Thyroid gland (tissue), 4 donors: ENCODE measurements around the gene PXMP4. TPM values are rescaled to one million over a fixed set of nuclear protein-coding genes. Genes with fewer than 3 reads are reported as not detected.

Experiments used
- DNase-seq, 2 donors: peaks; one replicate each; pipeline ENCODE4 v3.0.0-alpha.2; 2019
- H3K27ac ChIP-seq, 3 donors: fragments of 200-600 bp; sonication (generic); 1 replicate in 2 of 3; 2 replicates in 1 of 3; pipeline ENCODE4 v1.5.1; 2016 to 2019; ENCODE audit warnings: mild to moderate bottlenecking in 1 of 3, moderate library complexity in 1 of 3
- H3K27me3 ChIP-seq: fragments of 200-600 bp; sonication (generic); one replicate; pipeline ENCODE4 v1.5.1; 2019
- H3K36me3 ChIP-seq, 2 donors: fragments of 200-600 bp; sonication (generic); one replicate each; pipeline ENCODE4 v1.5.1; 2016 to 2019
- H3K4me1 ChIP-seq, 2 donors: fragments of 200-600 bp; sonication (generic); one replicate each; pipeline ENCODE4 v1.5.1; 2017 to 2019
- H3K4me3 ChIP-seq, 3 donors: fragments of 200-600 bp; sonication (generic); replicated peaks in 1 of 3; 1 replicate in 2 of 3; 2 replicates in 1 of 3; pipeline ENCODE4 v1.5.1; 2016; ENCODE audit warnings: mild to moderate bottlenecking in 1 of 3
- H3K9me3 ChIP-seq: fragments of 200-600 bp; sonication (generic); one replicate; pipeline ENCODE4 v1.5.1; 2017
- CTCF ChIP-seq, 6 experiments: fragments of 200-600 bp in 3 of 6; fragments of 450-650 bp in 3 of 6; sonication (generic) in 3 of 6; IDR thresholded peaks; one replicate each; pipeline ENCODE4 v1.5.1; 2016 to 2019; ENCODE audit warnings: antibody characterized with exemption in 6 of 6, mild to moderate bottlenecking in 2 of 6, inconsistent platforms in 1 of 6, moderate library complexity in 1 of 6
- POLR2A ChIP-seq, 2 donors: fragments of 450-650 bp; IDR thresholded peaks; one replicate each; pipeline ENCODE4 v1.6.1; 2017; ENCODE audit warnings: antibody characterized with exemption in 2 of 2, mild to moderate bottlenecking in 2 of 2, moderate library complexity in 1 of 2
- whole genome bisulfite sequencing, 2 donors: methylation state at CpG; one replicate each; pipeline ENCODE4 v1.1.5; 2017; 5-methylcytosine and 5-hydroxymethylcytosine counted together
- intact Hi-C: fragments of 100-400 bp; cut with DNase I; formaldehyde crosslinking; loops from one replicate; pipeline ENCODE4 v1.15.1; 2023
- total RNA-seq, 4 donors: library from RNA; depleted of rRNA; stranded (reverse); fragments of >200 nt; gene quantifications; one replicate each; pipeline ENCODE4 v1.2.3, GENCODE V29; 2016

Gene PXMP4
- total RNA-seq, 4 donors from 2014 or later = 17.7 to 31.2 (median 22.0) TPM

DNA sequence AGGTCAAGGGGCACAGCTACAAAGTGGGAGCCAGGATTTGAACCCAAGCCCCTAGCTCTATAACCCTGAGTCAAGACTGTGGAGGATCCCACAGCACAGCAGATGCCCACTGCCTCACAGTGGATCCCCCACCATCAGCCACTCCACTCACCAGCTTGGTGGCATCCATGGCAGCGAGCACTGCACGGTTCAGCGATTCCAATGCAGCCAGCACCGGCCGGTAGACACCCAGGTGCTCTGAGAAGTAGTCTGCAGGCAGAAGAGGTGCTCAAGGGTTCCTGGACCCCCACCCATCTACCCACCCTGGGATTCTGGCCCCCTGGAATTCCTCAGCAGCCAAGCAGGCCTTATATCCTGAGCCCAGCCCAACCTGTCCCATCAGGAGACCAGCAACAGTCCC lies 50.9 kb downstream of the PXMP4 start:
- TF ChIP-seq POLR2A (IDR thresholded peaks at IDR 0.05) (no peak), CTCF (IDR thresholded peaks at IDR 0.05) (no peak)
- Histone ChIP-seq H3K9me3 (no peaks in the 10 kb centered on the region), H3K4me3 (no peak overlapping the region), H3K4me1 (peaks cover 33 to 52% of the 10 kb centered on the region in 2 donors), H3K36me3 (no peaks in the 10 kb centered on the region), H3K27me3 (no peaks in the 10 kb centered on the region), H3K27ac (peak overlapping the region in 2 of 3 donors; percentile 17 to 24)
- intact Hi-C loops = loop anchor here (5.0 kb wide), 1 partner anchor 63 kb away; the partner anchor contains the start of gene ZNF341
- 26 to 60% methylated on average over 2 to 5 of the region's 5 CpGs for WGBS, 2 donors
- peak in 1 of 2 donors; percentile 38 for DNase-seq

DNA sequence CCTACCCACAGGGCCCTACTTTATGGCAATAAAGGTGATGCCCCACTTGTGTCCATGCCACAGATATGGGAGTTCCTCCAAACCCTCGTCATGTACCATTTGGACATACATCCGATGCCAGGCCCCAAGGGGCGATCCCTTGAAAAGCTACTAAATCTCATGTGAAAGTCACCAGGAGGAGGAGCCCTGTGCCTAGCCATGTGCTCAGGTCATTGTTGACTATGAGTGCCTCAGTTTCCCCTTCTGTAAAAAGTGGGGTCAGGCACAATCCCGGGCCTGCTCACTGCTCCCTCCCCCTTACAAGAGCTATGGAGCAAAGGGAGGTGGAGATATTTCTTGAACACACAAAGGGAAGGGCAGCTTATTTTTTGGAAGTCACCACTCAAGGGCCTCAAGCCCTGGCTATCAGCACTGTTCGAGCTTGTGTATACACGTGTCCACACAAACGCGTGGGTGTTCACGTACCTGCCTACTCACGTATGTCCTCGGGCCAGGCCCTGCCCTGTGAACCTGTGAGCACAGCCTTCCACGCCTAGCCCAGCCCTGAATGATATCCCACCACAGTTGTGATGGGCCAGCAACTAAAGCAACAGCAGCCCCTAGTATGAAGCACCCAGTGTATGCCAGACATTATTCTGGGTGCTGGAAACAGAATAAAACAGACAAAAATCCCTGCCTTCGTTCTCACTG lies 51.5 kb downstream of the PXMP4 start:
- intact Hi-C loops = loop anchor here (5.0 kb wide), 1 partner anchor 64 kb away; the partner anchor contains the start of gene ZNF341
- no peak overlapping the region for H3K4me3 ChIP-seq
- TF ChIP-seq POLR2A (IDR thresholded peaks at IDR 0.05) (no peak), CTCF (IDR thresholded peaks at IDR 0.05) (no peak)
- no peaks in the 10 kb centered on the region for H3K9me3 ChIP-seq
- H3K27ac ChIP-seq = peak overlapping the region in 2 of 3 donors; percentile 80 to 94
- no peaks in the 10 kb centered on the region for H3K27me3 ChIP-seq
- DNase-seq = no peak
- no peaks in the 10 kb centered on the region for H3K36me3 ChIP-seq
- 79 to 88% methylated on average over 9 to 13 of the region's 13 CpGs for WGBS, 2 donors
- H3K4me1 ChIP-seq = peaks cover 31 to 55% of the 10 kb centered on the region in 2 donors

GRCh38 chr20:33667676-33668465 lies 52.2 kb downstream of the PXMP4 start:
- H3K4me3 ChIP-seq = peak overlapping the region in 1 of 3 donors; percentile 66
- H3K27me3 ChIP-seq = no peaks in the 10 kb centered on the region
- no peaks in the 10 kb centered on the region for H3K36me3 ChIP-seq
- peak; percentile 74 to 80 for DNase-seq
- H3K4me1 ChIP-seq = peaks cover 26 to 51% of the 10 kb centered on the region in 2 donors
- intact Hi-C loops = loop anchor here (5.0 kb wide), 1 partner anchor 64 kb away; the partner anchor contains the start of gene ZNF341
- H3K27ac ChIP-seq = peak overlapping the region; percentile 80 to 94 (median 90)
- no peaks in the 10 kb centered on the region for H3K9me3 ChIP-seq
- 20 to 25% methylated on average over 1 to 31 of the region's 47 CpGs for WGBS, 2 donors
- TF ChIP-seq POLR2A (IDR thresholded peaks at IDR 0.05) (no peak), CTCF (IDR thresholded peaks at IDR 0.05) (peak; percentile 47 to 95 (median 88))

- Histone ChIP-seq H3K27ac (peak overlapping the region; percentile 80 to 94 (median 90)), H3K4me3 (peak overlapping the region in 2 of 3 donors; percentile 0 to 66), H3K4me1 (peaks cover 21 to 48% of the 10 kb centered on the region in 2 donors), H3K27me3 (no peaks in the 10 kb centered on the region), H3K36me3 (no peaks in the 10 kb centered on the region), H3K9me3 (no peaks in the 10 kb centered on the region)
- DNase-seq = peak; percentile 72 to 78
- TF ChIP-seq CTCF (IDR thresholded peaks at IDR 0.05) = no peak
- TF ChIP-seq POLR2A (IDR thresholded peaks at IDR 0.05) = no peak
- intact Hi-C loops = loop anchor here (5.0 kb wide), 1 partner anchor 65 kb away; the partner anchor contains the start of gene ZNF341
- 5 to 44% methylated on average over 13 to 15 of the region's 55 CpGs for WGBS, 2 donors
These were observed 52.9 kb downstream of the PXMP4 start for GRCh38 chr20:33667245-33667675.
